ENCODE data around the gene DVL3.

The DVL3 gene

DNA sequence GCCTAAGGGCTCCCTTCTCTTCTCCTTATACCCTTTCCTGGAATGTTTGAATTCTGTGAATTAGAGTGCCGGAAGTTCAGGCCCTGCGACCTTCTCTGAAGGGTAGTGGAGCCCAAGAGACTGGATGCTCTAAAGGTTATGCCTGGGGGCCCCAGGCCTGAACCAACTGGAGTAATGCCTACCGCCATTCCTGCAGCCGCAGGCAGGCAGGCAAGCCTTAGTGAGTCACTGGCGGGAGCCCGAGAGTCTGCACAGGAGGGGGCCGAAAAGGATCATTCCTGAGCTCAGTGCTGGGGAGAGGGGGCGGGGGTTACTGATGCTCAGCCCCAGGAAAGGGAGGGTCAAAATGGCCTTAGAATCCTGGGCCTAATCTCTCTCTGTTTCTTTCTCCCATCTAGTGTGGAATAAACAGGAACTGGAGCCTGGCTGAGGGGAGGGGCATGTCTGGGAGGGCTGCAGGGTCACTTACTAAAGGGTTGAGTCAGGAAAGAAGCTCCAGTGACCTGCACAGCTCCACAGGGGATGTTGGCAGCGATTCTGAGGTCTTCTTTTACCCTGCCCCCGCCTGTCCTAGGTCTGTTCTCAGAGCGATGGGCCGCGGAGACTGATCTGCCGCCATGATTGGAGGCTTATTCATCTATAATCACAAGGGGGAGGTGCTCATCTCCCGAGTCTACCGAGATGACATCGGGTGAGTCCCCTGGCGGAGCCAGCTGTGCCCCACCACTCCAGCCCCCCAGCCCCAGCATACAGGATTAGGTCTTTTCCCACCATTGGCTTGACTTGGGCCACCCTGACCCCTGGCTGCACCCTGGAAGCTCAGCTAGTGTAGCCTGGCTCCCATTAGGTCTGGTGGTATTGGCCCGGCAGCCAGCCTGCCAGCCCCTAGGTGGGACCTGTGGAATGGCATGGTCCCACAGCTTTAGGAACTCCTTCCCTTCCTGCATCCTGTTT, 21.5 kb downstream of the DVL3 start:
- no peak for DNase-seq (ENCODE audit: low read depth, low spot score)

DNA sequence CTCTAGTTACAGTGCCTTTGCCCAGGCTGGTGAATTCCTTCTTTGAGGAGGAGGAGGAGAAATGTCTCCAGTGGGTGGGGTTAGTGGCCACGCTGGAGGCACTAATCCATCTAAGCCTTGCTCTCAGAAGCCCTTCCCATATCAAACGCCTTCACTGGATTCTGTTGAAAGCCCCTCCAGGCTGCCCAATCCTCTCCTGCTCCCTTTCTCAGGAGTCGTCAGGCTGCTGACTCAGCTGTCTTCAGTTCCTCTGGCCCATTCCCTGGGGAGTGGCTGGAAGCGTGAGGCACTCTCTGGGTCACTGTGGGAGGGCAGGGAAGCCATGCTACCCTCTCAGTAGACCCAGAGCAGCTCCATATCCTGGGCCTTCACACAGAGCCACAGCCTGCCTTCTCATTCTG, 22.2 kb downstream of the DVL3 start:
- DNase-seq (ENCODE audit: low read depth, low spot score) = no peak

DNA sequence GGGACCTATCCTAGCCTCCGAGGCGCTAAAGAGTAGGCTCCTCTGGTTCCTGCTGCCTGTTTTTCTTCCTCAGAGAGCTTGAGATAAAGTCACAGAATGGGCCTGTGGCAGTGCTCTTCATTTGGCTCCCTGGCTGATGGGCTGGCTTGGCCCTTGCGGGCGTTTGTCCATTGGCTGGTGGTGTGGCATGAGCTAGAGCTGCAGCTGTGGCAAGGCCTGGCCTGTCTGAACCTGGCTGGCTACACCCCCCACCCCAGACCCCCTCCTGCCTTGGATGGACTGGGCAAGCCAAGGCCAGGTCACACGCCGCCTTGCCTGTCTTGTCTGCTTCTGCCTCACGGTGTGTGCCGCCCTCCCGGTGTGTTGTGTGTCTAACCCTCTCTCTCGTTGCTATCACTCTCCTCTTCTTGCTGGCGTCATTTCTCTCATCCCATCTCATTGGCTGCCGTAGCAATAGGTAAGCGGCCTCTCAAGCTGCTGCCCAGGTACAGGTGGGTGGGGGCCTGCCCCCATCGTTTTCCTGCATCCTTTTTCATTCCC, 22.7 kb downstream of the DVL3 start:
- DNase-seq (ENCODE audit: low read depth, low spot score) = no peak

DNA sequence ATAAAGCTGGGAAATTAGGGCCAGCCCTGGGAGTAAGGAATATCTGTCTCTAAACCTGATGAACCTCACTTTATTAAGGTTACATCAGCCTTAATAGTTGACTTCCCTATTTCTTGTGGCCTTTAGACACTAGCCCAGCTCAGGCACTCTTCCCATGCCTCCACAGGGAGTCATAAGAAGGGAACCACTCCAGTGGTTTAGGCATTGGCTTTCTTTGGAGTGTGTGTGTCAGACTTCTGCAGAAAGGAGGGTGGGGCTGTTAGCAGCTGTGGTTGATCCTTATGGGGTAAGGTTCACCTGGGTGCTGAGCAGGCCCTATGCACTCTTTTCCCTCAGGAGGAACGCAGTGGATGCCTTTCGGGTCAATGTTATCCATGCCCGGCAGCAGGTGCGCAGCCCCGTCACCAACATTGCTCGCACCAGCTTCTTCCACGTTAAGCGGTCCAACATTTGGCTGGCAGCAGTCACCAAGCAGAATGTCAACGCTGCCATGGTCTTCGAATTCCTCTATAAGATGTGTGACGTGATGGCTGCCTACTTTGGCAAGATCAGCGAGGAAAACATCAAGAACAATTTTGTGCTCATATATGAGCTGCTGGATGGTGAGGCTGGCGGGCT, 23.5 kb downstream of the DVL3 start:
- no peak for DNase-seq (ENCODE audit: low read depth, low spot score)

DNA sequence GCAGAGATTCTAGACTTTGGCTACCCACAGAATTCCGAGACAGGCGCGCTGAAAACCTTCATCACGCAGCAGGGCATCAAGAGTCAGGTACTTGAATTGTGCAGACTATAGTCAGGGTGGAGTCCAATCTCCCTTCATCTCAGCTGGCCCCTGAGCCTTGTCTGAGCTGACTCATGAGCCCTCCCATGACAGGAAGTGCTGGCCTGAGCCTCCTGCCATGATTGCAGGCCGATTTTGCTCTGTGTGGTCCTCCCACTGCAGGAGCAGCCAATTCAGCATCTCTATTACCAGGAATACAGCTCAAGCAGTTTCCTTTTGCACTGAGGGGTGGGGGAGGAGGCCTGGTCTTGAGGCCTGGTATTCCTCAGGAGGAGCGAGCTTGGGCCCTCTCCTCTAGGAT, 25.0 kb downstream of the DVL3 start:
- no peak for DNase-seq (ENCODE audit: low read depth, low spot score)

DNA sequence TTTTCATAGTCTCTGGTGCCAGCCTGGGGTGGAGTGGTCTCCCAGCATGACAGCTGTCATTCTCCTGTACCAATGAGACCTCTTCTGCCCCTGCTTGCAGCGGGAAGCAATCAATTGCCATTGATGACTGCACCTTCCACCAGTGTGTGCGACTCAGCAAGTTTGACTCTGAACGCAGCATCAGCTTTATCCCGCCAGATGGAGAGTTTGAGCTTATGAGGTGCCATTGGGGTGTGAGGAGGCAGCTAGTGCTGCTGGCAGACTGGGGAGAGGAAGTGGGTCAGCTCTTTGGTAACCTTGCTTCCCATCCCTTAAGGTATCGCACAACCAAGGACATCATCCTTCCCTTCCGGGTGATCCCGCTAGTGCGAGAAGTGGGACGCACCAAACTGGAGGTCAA, 26.4 kb downstream of the DVL3 start:
- no peak for DNase-seq (ENCODE audit: low read depth, low spot score)

DNA sequence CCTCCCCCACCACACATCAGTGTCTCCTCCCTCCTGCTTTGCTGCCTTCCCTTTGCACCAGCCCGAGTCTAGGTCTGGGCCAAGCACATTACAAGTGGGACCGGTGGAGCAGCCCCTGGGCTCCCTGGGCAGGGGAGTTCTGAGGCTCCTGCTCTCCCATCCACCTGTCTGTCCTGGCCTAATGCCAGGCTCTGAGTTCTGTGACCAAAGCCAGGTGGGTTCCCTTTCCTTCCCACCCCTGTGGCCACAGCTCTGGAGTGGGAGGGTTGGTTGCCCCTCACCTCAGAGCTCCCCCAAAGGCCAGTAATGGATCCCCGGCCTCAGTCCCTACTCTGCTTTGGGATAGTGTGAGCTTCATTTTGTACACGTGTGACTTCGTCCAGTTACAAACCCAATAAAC, 28.5 kb downstream of the DVL3 start:
- DNase-seq (ENCODE audit: low read depth, low spot score) = no peak

DNA sequence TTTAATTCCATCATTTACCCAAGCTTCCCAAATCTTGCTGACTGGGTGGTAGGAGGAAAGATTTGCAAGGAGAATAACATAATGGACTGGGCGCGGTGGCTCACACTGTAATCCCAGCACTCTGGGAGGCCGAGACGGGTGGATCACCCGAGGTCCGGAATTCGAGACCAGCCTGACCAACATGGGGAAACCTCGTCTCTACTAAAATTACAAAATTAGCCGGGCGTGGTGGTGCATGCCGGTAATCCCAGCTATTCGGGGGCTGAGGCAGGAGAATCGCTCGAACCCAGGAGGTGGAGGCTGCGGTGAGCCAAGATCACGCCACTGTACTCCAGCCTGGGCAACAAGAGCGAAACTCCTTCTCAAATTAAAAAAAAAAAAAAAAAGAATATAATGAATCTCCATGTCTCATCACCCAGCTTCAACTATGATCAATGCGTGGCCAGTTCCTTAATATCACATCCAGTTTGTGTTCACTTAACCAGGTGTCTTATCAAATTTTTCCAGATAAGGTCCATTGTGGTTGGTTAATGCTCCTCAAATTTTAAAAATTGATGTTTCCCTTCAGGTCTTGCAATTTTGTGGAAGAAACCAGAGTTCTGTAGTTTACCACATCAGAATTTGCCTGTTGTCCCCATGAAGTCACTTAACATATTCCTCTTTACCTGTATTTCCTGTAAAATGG, 29.5 kb downstream of the DVL3 start:
- no peak for DNase-seq (ENCODE audit: low read depth, low spot score)

DNA sequence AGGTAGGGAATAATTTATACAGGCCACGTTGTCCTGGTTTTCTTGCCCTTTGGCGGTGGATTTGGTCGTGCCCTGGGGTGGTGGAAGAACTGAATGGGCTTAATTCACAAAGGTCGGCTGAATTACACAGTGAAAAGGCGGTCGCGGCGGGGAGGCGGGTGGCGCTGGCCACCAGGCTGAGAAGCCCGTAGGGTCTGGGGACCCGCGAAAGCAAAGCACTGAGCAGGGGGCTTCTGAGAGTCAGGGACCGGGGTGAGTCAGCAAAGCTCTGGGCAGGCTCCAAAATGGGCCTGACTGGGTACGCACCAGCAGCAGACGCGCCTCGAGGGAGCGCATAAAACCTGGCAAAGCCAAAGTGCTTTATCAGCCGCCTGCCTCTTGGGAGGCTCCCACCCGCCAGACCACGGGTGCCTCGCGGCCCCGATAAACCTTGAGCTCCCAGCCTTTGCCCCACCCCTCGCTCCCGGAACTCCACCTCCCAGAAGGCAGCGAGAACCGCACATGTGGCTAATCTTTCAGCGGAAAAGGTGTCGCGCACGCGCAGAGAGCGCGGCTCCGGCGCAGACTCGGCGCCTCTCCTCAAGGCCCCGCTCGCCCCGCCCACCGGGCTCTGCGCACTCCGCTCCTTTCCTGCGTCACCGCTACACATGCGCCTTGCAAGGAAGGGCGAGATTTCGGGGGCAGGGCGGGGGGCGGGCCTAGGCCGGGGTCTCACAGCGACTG, 30.4 kb downstream of the DVL3 start:
- DNase-seq (ENCODE audit: low read depth, low spot score) = peak; percentile 98

DNA sequence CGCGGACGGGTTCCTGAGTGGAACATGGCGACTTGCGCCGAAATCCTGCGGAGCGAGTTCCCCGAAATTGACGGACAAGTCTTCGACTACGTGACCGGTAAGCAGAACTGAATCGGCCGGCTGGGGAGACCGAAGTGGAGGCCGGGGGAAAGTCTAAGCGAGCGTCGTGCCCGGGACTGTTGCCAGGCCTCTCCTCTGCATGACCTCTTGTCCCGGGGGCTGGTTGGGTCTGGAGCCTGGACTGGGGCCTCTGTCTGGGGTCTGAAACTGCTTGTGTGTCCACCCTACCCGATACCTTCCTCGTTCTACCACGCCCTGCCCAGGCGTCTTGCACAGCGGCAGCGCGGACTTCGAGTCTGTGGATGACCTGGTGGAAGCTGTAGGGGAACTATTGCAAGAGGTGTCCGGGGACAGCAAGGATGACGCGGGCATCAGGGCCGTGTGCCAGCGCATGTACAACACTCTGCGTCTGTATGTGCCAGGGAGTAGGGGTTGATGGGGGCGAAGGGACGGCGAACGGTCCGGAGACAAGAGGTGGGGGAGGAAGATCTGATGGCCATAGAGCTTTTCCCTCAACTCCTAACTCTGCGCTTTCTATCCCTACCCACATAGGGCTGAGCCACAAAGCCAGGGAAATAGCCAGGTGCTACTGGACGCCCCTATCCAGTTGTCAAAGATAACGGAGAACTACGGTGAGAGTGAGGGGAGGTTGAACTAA, 31.2 kb downstream of the DVL3 start, which contains the start of gene ABCF3:
TSS of gene ABCF3 (plus strand) at position 16 of the 718 bp plus-strand sequence. CDS start at position 25, 9 bp downstream.
- peak; percentile 11 for DNase-seq (ENCODE audit: low read depth, low spot score)

DNA sequence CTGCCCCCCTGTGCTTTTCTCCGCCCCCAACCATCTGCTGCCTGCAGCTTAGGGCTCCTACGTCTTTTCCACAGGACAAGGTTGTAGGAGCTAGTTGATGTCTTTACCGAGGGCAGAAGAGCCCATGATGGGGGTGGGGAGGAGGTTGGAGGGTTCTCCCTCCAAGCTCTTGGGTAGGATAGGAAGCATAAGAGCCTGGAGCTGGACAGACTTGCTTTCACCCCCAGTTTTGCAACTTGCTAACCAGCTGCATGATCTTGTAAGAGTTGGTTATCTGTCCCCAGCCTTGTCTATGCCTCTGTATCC, 31.7 kb downstream of the DVL3 start:
- no peak for DNase-seq (ENCODE audit: low read depth, low spot score)

DNA sequence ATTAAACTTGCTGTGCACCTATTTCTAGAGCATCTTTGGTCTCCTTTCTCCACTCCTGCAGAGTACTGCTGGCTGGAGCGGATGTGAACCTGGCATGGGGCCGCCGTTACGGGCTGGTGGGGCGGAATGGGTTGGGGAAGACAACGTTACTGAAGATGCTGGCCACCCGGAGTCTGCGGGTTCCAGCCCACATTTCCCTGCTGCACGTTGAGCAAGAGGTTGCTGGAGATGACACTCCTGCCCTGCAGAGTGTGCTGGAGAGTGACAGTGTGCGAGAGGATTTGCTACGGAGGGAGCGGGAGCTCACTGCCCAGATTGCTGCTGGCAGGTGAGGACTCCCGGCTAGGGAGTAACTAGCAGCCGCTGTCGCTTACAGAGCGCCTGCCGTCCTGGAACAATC, 32.9 kb downstream of the DVL3 start:
- DNase-seq (ENCODE audit: low read depth, low spot score) = no peak

DNA sequence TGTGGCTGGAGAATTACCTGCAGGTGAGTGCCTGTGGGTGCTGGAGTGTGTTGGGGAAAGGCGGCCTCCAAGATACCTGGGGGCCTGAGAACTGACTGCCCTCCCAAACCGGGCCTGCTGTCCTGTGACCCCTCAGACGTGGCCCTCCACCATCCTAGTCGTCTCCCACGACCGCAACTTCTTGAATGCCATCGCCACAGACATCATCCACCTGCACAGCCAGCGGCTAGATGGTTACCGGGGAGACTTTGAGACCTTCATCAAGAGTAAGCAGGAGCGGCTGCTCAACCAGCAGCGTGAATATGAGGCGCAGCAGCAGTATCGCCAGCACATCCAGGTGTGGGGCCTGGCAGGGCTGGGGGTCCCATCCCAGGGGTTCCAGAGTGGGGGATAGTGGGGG, 34.2 kb downstream of the DVL3 start:
- DNase-seq (ENCODE audit: low read depth, low spot score) = no peak

DNA sequence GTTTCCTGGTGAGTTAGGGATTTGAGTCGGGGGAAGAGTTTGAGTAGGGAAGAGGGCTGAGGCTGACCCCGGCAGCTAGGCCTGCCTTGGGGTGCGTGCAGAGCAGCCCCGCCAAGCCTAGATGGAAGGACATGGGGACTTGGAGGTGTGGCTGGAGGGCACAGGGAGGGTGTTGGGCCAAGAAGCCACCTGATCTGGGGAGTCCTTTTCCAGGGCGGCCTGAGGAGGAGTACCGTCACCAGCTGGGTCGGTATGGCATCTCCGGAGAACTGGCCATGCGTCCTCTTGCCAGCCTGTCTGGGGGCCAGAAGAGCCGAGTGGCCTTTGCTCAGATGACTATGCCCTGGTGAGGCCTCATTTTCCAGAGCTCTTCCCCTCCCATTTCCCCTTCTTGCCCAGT, 37.7 kb downstream of the DVL3 start:
- DNase-seq (ENCODE audit: low read depth, low spot score) = no peak

DNA sequence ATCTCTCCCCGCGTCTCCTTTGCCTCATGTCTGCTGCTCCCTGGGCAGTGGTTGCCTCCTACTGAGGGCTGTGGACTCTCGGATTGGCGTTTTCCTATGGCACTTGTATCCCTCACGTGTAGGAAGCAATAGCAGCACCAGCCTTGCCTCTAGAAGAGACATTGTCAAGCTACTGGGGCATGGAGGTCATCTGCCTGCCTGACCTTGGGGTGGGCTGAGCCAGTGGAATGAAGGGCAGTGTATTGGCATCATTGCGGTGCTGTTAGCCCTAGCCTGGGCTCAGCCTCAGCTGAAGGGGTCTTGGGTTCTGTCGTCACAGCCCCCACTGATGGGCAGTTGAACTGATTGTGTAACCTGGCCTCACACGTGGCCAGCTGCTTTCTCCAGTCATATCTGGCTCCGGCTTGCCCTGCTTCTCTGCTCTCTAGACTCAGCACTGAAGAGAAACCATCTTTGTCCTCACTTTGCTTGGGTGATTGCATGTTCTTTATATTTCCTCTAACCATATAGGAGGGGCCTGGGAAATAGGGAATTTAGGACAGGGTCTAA, 38.9 kb downstream of the DVL3 start:
- DNase-seq (ENCODE audit: low read depth, low spot score) = no peak

DNA sequence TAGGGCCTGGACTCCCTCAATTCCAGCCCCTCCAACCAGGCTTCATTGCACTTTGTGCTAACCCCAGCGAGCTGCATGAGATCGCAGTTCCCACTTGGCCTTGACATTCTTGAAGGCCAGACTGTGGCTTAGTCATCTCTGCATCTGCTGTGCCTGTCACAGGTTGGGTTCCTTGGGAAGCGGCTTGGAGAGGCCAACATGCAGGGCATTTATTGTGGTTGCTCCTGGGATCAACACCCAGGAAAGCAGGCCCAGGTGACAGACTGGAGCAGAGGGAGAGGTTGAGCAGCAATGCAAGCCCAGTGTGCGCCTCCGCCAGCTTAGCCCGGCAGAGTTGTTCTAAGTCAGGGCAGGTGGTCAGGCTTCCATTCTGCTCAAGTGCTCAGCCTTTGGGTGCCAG, 41.4 kb downstream of the DVL3 start:
- DNase-seq (ENCODE audit: low read depth, low spot score) = no peak

DNA sequence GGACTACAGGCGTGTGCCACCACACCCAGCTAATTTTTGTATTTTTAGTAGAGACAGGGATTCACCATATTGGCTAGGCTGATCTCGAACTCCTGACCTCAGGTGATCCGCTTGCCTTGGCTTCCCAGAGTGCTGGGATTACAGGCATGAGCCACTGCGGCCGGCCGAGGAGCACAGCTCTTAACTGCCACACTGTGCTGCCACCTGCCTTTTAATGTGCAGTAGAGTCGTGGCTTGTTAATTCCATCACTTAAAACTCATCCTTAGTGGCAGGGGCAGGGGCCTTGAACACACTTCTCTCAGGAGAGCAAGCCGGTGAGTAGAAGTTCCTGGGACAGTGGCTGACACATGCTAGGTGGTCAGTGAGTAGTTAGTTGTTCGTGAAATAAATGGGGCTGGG, 43.3 kb downstream of the DVL3 start:
- DNase-seq (ENCODE audit: low read depth, low spot score) = no peak

DNA sequence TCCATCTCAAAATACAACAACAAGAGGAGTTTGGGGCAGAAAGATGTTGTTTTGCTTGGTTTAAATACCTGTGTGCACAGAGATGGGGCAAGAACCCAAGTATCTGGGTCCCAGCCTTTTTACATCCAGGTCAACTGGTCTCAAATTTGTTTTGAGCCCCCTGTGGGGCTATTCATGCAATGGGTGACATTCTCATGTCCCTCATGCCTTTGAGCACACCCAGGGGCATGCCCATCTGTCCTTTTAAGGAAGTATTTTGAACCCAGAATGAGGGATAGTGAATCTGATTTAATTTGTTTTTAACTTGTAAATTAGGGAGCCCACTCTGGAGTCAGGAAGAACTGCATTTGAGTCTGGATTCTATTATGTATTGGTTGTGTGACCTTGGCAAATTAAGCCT, 45.6 kb downstream of the DVL3 start:
- DNase-seq (ENCODE audit: low read depth, low spot score) = no peak

DNA sequence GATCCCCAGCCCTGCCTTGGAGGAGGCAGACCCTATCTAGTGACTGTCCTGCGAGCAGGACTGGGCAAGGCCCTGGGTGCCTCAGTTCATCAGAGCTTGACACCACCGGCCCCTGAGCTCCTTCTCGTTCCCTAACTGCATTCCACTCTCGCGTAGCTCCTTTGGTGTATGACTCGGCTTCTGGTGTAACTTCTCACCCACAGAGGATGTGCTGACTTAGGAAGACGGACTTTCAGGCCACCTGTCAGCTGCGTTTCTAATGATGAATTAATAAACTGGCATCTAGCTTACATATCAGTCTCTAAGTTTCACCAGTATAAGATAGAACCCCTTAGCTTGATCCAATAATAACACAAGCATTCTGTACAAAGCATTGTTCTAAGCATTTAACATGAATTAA, 48.3 kb downstream of the DVL3 start:
- no peak for DNase-seq (ENCODE audit: low read depth, low spot score)

DNA sequence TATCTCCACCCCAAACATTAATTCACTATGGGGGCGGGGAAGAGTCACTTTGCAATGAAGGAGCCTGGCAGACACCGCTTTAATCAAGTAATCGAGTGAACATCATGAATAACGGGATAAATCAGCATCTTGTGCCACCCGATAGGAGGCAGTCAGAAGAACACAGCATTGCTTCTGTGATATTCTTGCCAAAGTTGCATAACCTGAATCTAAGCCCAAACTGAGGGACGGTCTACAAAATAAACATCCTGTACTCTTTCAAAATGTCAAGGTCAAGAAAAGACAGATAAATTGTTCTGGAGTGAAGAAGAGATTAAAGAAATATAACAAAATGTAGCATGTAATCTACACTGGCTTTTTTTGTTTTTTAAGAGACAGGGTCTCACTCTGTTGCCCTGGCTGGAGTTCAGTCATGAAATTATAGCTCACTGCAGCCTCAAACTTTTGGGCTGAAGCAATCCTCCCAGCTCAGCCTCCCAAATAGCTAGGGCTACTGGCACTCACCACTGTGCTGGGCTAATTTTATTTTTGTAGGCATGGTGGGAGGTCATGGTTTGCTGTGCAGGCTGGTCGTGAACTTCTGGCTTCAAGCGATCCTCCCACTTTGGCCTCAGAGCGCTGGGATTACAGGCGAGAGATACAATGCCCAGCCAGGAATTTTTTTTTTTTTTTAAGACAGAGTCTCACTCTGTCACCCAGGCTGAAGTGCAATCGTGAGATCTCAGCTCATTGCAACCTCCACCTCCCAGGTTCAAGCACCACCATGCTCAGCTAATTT, 54.2 kb downstream of the DVL3 start:
- DNase-seq (ENCODE audit: low read depth, low spot score) = no peak
